Embryonic facial prominence (tissue), 1 donor: Measurements from ENCODE around the gene PLA2G4B.

Experiments
- DNase-seq: peaks from one replicate; pipeline ENCODE4 v3.0.0-alpha.2; 2016; ENCODE audit errors: extremely low spot score

PLA2G4B gene

DNA sequence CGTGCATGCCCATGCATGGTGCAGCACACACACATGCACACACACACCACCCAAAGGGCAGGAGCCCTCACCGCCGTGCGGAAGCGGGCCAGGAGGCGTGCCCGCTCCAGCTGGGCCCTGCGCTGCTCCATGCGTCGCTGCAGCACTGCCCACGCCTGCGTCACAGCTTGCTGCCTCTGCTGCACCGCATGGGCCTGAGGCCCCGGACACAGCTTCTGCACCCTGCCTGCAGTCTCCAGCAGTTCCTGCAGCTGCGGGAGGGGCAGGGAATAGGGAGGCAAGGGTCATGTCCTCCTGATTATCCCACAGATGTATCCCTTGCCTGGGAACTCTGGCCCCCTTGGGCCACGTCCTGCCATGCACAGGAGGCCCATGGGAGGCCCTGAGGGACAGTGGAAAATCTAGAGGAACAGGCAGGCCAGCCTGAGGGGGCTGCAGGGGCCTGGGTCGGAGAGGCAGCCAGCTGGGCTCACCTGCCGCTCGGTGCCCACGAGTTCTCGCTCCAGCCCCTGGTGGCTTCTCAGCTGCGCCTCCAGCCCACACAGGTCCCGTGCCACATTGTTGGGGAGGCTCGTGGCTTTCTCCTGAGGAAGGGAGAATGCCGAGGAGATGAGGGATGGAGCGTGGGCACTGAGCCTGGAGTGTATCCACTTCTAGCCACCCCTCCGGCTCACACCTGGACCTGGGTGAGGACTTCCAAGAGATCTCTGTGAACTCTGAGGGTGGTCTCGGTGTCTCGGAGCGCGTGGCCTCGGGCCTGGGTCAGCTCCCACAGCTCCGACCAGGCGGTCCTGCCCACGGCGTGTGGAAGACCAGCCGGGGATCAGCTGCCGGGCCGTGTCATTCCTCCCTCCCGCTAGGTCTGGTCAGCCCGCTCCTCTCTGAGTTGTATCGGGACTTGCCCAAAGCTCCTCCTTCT is 31.4 kb downstream of the PLA2G4B start:
- no peak for DNase-seq

DNA sequence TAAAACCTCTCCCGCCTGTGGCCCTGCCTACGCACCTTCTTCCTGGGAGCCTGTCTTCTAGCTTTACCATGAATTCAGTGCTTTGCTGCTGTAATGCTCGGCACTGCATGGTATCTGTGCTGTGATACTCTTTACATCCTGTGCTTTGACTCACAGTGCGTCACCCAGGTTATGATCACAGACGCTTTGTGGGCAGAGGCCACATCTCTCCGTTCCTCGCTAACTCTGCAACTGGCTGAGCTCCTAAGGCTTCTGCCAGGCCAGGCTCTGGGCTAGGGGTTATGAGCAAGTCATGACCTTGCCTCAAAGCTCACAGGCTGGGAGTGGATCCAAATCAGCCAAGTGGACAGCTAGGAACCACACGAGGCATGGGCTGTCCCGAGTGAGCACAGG is 32.0 kb downstream of the PLA2G4B start:
- no peak for DNase-seq

DNA sequence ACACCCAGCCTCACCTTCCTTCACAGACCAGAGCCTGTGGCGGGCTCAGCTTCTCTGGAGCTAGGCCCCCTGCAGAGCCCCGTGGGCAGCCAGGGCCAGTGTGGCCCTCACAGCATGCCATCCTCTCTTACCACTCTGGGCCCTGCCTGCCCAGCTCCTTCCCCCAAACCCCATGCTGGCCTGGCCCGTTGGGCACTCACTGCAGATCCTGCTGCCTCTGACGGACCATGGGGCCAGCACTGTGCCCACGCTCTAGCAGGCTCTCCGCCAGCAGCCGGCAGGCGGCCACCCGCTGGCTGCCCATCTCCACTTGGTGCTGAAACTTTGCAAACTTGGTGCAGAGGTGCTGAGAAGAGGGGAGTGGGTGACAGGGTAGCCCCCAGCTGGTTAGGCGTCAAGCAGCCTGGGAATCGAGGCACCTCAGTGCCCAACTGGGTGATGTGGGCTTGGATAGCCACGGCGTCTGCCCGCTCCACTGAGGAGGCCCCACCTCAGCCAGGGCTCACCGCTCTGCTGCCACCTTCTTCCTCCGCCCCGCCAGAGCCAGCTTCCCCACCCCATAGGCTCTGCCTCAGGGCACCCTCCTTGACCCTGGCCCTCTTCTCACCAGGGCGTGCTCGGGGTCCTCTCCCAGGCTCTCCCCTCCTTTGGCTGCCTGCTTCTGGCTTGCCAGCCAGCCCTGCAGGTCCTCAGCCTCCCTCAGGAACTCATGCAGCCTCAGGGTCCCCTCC is 32.7 kb downstream of the PLA2G4B start:
- DNase-seq, result no peak

DNA sequence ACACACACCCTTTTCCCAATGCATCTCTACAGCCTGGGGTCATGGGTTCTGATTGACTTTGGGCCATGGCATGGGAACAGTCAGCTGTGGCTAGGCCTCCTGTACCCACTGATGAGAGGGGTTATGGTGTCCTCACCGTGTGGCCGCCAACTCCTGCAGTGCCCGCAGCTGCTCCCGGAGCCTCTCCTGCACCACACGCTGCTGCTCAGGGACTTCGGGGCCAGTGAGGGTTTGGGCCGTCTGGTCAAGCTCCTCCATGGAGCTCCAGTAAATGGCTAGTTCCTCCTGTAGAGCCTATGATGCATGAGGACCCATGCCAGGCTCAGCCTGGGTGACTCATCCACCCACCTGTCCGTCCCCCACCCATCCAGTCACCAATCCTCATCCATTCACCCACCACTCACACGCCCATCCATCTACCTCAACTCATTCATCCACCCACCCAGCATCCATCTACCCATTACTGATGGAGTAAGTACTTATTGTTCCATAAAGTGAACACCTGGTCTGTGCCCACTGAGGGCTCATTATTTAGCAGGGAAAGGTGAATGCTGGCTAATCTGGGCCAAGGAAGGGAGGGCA is 33.6 kb downstream of the PLA2G4B start:
- no peak for DNase-seq

- no peak for DNase-seq
These were observed 35.1 kb downstream of the PLA2G4B start for GRCh38 chr15:41873711-41874110.

DNA sequence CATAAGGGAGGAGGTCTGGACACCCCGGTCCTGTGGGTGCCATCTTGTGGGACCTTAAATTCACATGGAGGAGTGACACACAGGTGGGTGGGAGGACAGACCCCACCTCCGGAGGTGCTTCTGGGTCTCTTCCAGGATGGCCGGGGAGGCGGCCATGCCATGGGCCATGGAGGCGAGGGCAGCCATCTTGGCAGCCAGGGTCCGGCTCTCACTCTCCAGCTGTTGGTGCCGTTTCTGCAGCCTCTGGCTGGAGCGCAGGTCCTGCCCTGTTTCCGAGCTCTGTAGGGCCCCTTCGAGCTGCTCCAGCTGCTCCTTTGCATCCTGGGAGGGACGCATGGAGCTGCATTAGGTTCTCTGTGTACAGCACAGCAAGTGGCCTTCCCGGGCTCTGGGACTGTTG is 36.1 kb downstream of the PLA2G4B start:
- DNase-seq, result no peak

DNA sequence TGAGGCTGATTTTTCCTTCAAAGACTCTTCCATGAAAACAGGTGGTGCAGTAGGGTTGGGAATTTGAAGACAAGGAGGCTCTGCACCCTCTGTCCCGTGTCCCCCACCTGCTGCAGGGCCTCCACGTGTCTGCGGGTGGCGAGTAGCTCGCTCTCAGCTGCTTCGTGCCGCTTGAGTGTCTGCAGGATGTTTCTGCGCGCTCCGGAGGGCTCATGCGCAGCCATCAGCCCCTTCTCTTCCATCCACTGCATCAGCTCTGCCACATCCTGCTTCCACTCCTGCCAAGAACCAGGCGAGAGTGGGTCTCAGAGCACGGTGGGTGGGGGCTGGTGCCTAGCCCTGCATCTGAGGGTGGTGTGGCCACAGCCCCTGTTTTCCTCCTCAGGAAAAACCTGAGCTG is 37.4 kb downstream of the PLA2G4B start:
- no peak for DNase-seq

- no peak for DNase-seq
These were observed 38.0 kb downstream of the PLA2G4B start for GRCh38 chr15:41876689-41877088.

GRCh38 chr15:41877631-41878354 is 39.1 kb downstream of the PLA2G4B start:
- DNase-seq, result no peak

DNA sequence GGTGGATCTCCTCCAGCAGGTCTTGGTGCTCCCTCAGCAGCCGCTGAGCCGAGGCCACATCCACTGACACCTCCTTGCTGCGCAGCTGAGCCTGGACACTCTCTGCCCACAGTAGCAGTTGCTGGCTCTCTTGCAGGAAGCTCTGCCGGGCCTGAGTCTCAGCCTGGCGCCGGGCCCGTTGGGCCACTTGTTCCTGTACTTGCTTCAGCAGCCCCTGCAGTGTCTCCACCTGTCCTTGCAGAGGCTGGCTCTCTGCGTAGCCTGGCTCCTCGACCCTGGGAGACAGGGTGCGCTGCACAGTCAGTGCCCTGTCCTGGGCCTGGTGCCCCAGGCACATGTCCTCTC is 39.7 kb downstream of the PLA2G4B start:
- DNase-seq, result no peak

GRCh38 chr15:41879321-41879845 is 40.7 kb downstream of the PLA2G4B start:
- DNase-seq, result no peak

GRCh38 chr15:41880156-41880877 is 41.7 kb downstream of the PLA2G4B start:
- no peak for DNase-seq

DNA sequence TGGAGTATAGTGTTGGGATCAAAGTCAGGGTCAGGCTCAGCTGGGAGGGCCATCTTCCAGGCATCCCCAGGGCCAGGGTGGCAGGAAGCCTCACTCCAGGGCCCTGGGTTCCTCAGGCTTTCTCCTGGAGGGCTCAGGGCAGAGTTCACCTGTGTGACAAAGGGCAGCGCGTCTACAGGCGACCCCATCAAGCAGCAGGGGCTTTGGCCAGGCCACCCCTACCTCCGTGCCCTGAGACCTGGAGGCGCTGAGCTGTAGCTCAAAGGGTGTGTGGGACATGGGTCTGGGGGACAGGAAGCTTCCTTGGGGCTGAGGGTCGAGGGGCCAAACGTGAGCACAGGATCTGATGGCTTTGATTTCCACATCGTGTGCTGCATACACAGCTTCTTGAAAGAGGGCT is 42.4 kb downstream of the PLA2G4B start:
- no peak for DNase-seq

- DNase-seq, result no peak
These were observed 42.9 kb downstream of the PLA2G4B start for GRCh38 chr15:41881550-41881919.

DNA sequence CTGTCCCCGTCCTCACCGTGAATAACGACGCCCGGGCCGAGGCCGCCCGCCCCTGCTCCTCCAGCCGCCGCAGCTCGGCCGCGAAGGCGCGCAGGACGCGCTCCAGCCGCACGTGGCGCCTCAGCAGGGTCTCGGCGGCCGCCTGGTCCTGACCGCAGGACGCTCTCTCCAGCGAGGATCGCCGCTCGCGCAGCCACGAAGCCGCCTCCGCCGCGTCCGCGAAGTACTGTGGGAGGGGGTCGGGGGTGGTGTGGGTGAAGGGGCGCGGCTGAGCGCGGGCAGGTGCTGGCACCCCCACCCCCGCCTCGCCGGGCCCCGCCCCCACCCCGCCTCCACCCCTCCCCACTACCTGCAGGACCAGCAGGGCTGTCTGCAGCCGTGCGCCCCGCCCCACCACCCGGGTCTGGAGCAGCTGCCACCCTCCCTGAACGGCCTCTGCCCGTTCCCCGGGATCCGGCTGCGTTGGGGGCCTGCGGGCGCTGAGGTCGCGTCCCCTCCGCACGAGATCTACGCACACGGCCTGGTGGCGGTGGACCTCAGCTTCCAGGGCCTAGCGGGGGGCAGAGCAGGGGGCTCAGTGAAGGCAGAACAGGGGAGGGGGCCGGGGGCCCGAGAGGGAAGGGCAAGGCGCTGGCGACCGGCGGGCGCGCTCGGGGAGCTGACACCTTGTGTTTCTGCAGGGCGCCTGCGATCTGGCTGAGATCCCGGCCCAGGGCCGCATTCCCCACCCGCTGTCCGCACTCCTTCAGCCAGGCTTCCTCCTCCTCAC is 43.5 kb downstream of the PLA2G4B start:
- no peak for DNase-seq

DNA sequence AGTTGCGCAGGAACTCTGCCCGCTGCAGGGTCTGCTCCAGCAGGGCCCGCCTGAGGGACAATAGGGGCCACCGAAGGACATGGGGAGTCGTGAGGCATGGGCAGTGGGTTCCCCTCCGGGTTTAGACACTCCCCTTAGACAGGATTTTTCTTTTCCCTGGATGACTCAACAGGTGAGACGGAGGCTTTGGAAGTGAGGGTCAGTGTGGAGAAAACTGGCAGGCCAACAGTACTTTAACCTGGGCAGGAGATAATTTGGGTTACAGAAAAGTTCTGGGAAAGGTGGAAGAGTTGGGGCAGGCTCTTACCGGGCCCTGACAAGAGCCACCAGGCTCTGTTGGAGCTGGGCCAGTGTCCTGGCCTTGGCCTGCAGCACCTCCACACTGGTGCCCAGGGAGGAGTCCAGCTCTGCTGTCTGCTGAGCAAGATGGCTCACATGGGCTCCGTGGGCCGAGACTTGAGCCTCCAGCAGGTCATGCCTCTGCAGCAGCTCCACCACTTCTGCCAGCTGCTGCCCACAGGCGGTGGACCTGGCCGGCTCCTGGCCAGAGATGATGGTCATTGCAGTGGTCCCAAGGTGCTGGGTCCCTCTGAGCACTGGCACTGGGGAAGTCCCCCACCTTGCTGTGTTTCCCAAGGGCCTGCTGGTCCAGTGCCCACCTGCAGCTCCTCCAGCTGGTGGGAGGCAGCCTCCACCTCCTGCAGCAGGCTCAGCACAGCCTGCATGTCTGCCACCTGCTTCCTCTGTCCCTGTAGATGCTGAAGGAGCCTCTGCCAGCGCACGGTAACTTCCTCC is 44.2 kb downstream of the PLA2G4B start:
- DNase-seq, result no peak

DNA sequence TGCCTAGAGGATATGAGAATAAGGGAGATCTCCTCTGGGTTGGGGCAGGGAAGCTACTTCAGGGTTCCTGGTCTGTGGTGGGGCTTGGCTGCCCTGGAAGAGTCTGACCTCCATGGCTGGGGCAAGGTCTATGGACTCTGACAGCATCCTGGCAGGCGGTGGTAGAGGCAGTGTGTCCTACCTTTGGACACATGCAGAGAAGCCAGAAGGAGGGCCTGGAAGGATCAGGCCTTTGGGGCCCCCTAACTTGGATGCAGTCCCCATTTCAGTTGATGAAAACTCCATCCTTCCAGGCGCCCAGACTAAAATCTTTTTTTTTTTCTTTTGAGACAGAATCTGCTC is 44.8 kb downstream of the PLA2G4B start:
- DNase-seq, result no peak

- no peak for DNase-seq
These were observed 45.8 kb downstream of the PLA2G4B start for GRCh38 chr15:41884458-41884857.

- DNase-seq, result no peak
These were observed 46.7 kb downstream of the PLA2G4B start for GRCh38 chr15:41885321-41885720.

GRCh38 chr15:41885841-41886240 is 47.2 kb downstream of the PLA2G4B start:
- no peak for DNase-seq
